Fibroblast of villous mesenchyme (primary cell): Measurements from ENCODE around the gene DOCK8. TPM values are rescaled to one million over a fixed set of nuclear protein-coding genes. Genes with fewer than 3 reads are reported as not detected.

Experiments used
- DNase-seq: peaks from one replicate; pipeline ENCODE4 v3.0.0-alpha.2; 2010; ENCODE audit warnings: low read depth
- H3K4me3 ChIP-seq: 2 replicates; pipeline ENCODE4 v1.5.1; 2011; ENCODE audit warnings: low read depth, mild to moderate bottlenecking, low read length
- CTCF ChIP-seq: IDR thresholded peaks from 2 replicates; pipeline ENCODE4 v1.5.1; 2012; ENCODE audit warnings: low read depth, mild to moderate bottlenecking, low read length; ENCODE audit not compliant: insufficient read depth
- total RNA-seq: library from RNA; depleted of rRNA; stranded (reverse); fragments of >200 nt; gene quantifications from 2 replicates; pipeline ENCODE4 v1.2.3, GENCODE V29; 2012

The DOCK8 gene
- total RNA-seq, 1 donor: 2.6 TPM

GRCh38 chr9:249025-249424, 34.4 kb downstream of the DOCK8 start:
- no peak overlapping the region for H3K4me3 ChIP-seq
- no peak for DNase-seq
- TF ChIP-seq CTCF: no peak

- no peak for DNase-seq
- no peak for TF ChIP-seq CTCF
- no peak overlapping the region for H3K4me3 ChIP-seq
These were observed 35.4 kb downstream of the DOCK8 start for GRCh38 chr9:250039-250438.

- DNase-seq: no peak
- no peak for TF ChIP-seq CTCF
- H3K4me3 ChIP-seq: no peak overlapping the region
These were observed 36.0 kb downstream of the DOCK8 start for GRCh38 chr9:250625-251024.

GRCh38 chr9:251398-251797, 36.7 kb downstream of the DOCK8 start:
- H3K4me3 ChIP-seq: no peak overlapping the region
- no peak for TF ChIP-seq CTCF

GRCh38 chr9:253539-253938, 38.9 kb downstream of the DOCK8 start:
- no peak for DNase-seq
- TF ChIP-seq CTCF: no peak
- H3K4me3 ChIP-seq: no peak overlapping the region

More at GRCh38 chr9:251398-251797, 36.7 kb downstream of the DOCK8 start:
- no peak for DNase-seq

GRCh38 chr9:254516-254915, 39.9 kb downstream of the DOCK8 start:
- DNase-seq: no peak
- TF ChIP-seq CTCF: no peak
- no peak overlapping the region for H3K4me3 ChIP-seq

GRCh38 chr9:257957-258356, 43.3 kb downstream of the DOCK8 start:
- H3K4me3 ChIP-seq: no peak overlapping the region
- no peak for TF ChIP-seq CTCF
- no peak for DNase-seq
